Activated CD4-positive, alpha-beta T cell treated with anti-CD3 and anti-CD28 coated beads, Interleukin-2, amount 50 U/mL, for 1 hour (primary cell): Measurements from ENCODE around the gene KCNH4.

Experiments
- DNase-seq: peaks from one replicate; pipeline ENCODE4 v3.0.0-alpha.2; 2020

Gene KCNH4

GRCh38 chr17:42116705-42117396 is 64.1 kb downstream of the KCNH4 start:
- peak; percentile 82 for DNase-seq

GRCh38 chr17:42114118-42114517 is 66.8 kb downstream of the KCNH4 start:
- DNase-seq, result no peak

DNA sequence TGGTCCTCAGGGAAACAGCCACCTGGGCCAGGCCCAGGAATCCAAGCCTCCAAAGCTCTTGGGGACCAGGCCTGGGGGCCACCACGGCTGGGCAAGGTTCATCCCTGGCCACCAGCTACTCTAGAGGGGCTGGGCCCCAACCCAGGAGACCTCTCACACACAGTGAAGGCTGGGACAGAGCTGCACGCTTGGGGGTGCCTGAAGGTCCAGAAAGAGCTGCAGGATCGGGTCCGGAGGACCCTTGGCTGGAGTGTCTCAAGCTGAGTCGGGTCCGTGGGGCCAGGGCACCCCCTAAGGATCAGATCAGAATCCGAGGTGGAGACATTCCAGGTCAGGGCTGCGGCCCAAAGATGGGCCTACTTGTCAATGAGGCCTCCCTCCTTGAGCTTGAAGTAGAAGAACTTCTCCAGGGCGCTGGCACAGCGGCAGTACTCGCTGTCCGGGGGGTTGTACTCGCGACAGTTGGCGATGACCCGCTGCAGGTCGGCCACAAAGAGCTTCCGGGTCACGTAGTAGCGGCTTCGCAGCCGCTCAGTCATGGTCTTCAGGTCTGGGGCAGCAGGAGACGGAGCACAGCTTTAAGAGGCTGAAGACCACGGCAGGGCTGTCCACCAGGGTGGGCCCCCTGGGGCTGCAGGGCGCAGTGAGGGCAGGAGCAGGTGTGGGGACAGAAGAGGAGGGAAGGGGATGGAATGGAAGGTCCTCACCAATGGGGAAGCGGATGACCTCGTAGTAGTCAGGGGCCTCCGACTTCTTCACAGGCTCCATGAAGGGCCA is 67.5 kb downstream of the KCNH4 start:
- no peak for DNase-seq

DNA sequence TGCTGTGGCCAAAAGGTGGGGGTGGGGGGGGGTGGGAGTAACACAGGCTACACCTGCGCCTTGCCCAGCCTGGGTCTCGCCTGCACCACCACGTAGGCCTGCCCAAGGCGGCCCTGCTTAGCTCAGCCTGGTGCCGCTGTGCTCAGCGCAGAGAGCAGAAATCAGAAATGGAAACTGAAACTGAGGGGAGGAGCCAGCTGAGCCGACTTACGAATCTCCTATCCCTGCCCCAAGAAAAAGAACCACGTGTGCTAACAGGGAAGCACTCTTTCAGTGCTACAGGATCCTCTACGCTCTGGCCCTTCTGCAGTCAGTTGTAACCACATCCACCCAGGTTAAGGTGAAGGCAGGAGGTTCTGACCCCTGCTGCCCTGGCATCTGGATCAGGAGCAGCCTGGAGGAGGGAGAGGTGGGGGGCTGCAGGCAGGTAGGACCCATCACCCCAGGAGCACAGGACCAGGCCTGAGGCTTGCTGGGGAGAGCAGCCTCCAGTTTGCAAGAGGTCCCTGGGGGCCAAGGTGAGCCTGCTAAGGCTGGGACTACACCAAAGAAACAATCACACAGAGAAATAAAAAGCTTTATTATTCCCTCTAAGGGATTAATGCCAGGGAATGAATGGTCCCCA is 68.3 kb downstream of the KCNH4 start, which contains the start of gene DHX58:
DHX58 (minus strand) TSS at position 163 of the 625 bp plus-strand sequence. CDS start 822 bp downstream, outside the sequence.
- peak; percentile 72 for DNase-seq

DNA sequence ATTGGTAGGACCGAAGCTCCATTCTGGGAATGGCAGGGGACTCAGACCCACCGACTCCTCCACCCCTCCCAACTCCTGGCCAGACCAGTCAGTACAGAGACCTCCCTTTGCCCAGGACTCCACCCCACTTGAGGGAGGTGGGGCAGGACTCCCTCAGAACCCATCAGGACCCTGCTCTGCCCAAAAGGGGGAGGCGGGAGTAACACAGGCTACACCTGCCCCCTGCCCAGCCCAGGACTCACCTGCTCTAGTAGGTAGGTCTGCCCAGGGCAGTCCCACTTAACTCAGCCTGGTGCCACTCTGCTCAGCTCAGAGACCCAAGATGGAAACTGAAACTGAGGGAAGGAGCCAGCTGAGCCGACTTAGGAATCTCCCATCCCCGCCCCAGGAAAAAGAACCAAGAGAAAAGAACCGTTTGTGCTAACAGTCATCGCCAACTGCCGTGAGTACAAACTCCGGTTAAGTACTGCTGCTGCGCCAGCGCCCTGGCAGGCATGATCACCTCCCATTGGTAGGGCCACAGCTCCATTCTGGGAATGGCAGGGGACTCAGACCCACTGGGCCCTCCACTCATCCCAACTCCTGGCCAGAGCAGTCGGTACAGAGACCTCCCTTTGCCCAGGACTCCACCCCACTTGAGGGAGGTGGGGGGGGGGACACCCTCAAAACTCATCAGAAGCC is 68.9 kb downstream of the KCNH4 start:
- no peak for DNase-seq

GRCh38 chr17:42111265-42111636 is 69.7 kb downstream of the KCNH4 start:
- DNase-seq, result no peak

DNA sequence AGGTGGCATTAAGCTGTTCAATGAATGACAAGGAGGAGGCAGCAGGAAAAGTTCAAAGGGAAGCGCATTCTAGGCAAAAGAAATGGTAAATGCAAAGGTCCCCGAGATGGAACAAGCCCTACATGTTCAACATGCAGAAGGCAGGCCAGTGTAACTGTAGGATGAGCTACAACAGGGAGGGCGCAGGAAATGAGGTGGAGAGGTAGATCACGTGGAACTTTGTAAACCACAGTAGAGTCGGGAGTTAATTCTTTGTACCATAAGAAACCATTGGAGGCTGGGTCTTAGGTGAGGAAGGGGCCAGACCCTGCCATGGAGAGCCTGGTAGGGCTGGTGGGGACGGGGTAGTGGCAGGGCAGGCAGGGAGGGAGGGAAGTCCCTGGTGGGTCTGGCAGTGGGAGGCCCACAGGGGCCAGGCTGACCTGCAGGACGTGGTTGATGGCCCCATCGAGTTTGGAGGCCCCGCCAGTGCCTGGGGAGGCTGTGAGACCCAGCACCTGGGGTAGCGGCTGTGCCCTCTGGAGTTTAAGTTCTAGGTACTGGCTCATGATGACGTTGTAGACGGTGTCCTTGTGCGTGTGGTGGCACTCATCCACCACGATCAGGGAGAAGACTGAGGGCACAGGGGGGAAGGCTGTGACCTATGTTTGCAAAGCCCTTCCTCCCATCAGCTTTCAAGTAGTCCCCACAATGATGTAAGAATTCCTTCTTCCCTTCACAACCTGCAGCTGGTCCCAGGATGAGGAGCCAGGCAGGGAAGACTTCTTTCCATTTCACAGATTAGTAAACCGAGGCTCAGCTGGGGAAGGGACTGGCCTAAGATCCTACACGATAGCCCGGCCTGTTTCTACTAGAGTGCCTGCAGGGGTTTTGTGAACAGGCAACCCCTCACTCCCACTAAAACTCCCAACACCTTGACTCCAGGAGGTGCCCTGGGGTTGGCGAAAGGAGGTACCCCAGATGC is 70.4 kb downstream of the KCNH4 start:
- no peak for DNase-seq

DNA sequence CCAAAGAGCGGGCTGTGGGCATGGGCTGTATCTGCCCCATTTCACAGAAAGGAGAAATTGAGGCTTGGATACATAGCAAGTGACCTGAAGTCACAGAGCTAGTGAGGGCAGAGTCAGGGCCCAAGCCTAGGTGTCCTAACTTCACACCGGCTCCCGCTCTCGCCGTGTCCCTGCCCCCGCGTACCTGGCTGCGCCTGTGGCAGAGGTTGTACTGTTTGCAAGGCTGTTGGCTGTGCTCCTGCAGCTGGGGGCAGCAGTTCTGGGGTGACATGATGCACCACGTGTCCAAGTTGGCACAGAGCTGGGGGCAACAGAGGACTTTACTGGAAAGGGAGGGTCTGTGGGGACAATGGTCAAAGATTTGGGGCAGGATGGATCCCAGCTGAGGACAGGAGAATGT is 71.9 kb downstream of the KCNH4 start:
- DNase-seq, result no peak

- peak; percentile 92 for DNase-seq
Observed at GRCh38 chr17:42107597-42108576, 73.1 kb downstream of the KCNH4 start.

DNA sequence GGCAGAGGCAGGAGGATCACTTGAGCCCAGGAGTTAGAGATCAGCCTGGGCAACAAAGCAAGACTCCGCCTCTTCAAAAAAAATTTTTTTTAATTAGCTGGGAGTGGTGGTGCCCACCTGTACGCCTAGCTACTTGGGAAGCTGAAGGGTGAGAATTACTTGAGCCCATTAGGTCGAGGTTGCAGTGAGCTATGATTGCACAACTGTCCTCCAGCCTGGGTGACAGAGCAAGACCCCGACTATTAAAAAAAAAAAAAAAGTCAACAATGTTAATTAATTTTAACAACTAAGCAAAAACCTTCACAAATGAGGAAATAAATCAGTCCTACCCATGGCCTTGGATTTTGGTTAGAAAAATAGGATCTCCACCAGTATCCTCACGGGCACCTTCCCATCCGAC is 73.8 kb downstream of the KCNH4 start:
- no peak for DNase-seq
